Mesendoderm (in vitro differentiated cells): ENCODE data around the gene PREX1.

Experiments used
- DNase-seq: peaks from one replicate; pipeline ENCODE4 v3.0.0; 2013
- H2AK5ac ChIP-seq: 2 replicates; pipeline ENCODE4 v1.6.1; 2013; ENCODE audit warnings: low read length, inconsistent platforms
- H2BK120ac ChIP-seq: 2 replicates; pipeline ENCODE4 v1.6.1; 2013; ENCODE audit warnings: low read depth, mild to moderate bottlenecking, low read length, moderate library complexity, mixed read lengths
- H2BK15ac ChIP-seq: replicated peaks from 2 replicates; pipeline ENCODE4 v1.6.1; 2013; ENCODE audit warnings: low read depth, mild to moderate bottlenecking, moderate library complexity
- H2BK5ac ChIP-seq: 2 replicates; pipeline ENCODE4 v1.6.1; 2013; ENCODE audit warnings: low read length, inconsistent platforms
- H3K18ac ChIP-seq: 2 replicates; pipeline ENCODE4 v1.6.1; 2013; ENCODE audit warnings: mild to moderate bottlenecking, low read length, mixed read lengths
- H3K23ac ChIP-seq: one replicate; pipeline ENCODE4 v1.6.1; 2013; ENCODE audit warnings: low read length
- H3K27ac ChIP-seq: 2 replicates; pipeline ENCODE4 v1.5.1; 2013; ENCODE audit warnings: low read depth, mild to moderate bottlenecking, inconsistent platforms, low read length, moderate library complexity
- H3K27me3 ChIP-seq: 2 replicates; pipeline ENCODE4 v1.6.1; 2013; ENCODE audit warnings: low read length, control low read depth, mild to moderate bottlenecking, inconsistent platforms; ENCODE audit not compliant: insufficient read depth, poor library complexity
- H3K36me3 ChIP-seq: 2 replicates; pipeline ENCODE4 v1.6.1; 2013; ENCODE audit warnings: low read length, inconsistent platforms; ENCODE audit not compliant: control insufficient read depth, insufficient read depth
- H3K4ac ChIP-seq: one replicate; pipeline ENCODE4 v1.6.1; 2013; ENCODE audit warnings: low read depth, mild to moderate bottlenecking, low read length, moderate library complexity
- H3K4me1 ChIP-seq: 2 replicates; pipeline ENCODE4 v1.6.1; 2013; ENCODE audit warnings: low read depth, low read length, inconsistent platforms; ENCODE audit not compliant: control insufficient read depth
- H3K4me2 ChIP-seq: 2 replicates; pipeline ENCODE4 v1.6.1; 2013; ENCODE audit warnings: low read length
- H3K4me3 ChIP-seq: 2 replicates; pipeline ENCODE4 v1.5.1; 2013; ENCODE audit warnings: mild to moderate bottlenecking, low read length
- H3K56ac ChIP-seq: one replicate; pipeline ENCODE4 v1.6.1; 2013; ENCODE audit warnings: low read length
- H3K79me1 ChIP-seq: 2 replicates; pipeline ENCODE4 v1.6.1; 2013; ENCODE audit warnings: low read length, inconsistent platforms
- H3K79me2 ChIP-seq: 2 replicates; pipeline ENCODE4 v1.6.1; 2013; ENCODE audit warnings: mild to moderate bottlenecking, low read length; ENCODE audit not compliant: control insufficient read depth, insufficient read depth
- H3K9ac ChIP-seq: 2 replicates; pipeline ENCODE4 v1.6.1; 2013; ENCODE audit warnings: low read length, inconsistent platforms
- H4K5ac ChIP-seq: one replicate; pipeline ENCODE4 v1.6.1; 2013; ENCODE audit warnings: low read length
- H4K8ac ChIP-seq: one replicate; pipeline ENCODE4 v1.6.1; 2013; ENCODE audit warnings: low read depth, mild to moderate bottlenecking, control low read depth, low read length, moderate library complexity
- WGBS: extraction: QIAGEN DNeasy Blood & Tissue Kit; methylation state at CpG from one replicate; pipeline ENCODE4 v1.1.7; 2013; ENCODE audit warnings: low lambda C conversion rate, missing lambda C conversion rate; ENCODE audit not compliant: insufficient coverage; ENCODE audit errors: extremely low coverage; 5-methylcytosine and 5-hydroxymethylcytosine counted together

PREX1 gene

GRCh38 chr20:48858075-48858790, 30.4 kb upstream of the PREX1 start:
- H4K8ac ChIP-seq = no peak overlapping the region
- H3K4me3 ChIP-seq = no peak overlapping the region
- H3K4me2 ChIP-seq = no peak overlapping the region
- peak overlapping the region; percentile 30 for H2BK5ac ChIP-seq
- no peaks in the 10 kb centered on the region for H3K79me2 ChIP-seq
- no peaks in the 10 kb centered on the region for H3K36me3 ChIP-seq
- peak overlapping the region; percentile 90 for H3K27ac ChIP-seq
- H3K23ac ChIP-seq = no peak overlapping the region
- H3K56ac ChIP-seq = peak overlapping the region; percentile 76
- H4K5ac ChIP-seq = no peak overlapping the region
- peak; percentile 94 for DNase-seq
- peaks cover 14% of the 10 kb centered on the region for H3K4me1 ChIP-seq
- no peaks in the 10 kb centered on the region for H3K27me3 ChIP-seq
- no CpG with 5 or more reads among the region's 6 CpGs for WGBS
- H3K9ac ChIP-seq = peak overlapping the region; percentile 38
- H2AK5ac ChIP-seq = no peak overlapping the region
- peak overlapping the region; percentile 64 for H3K18ac ChIP-seq
- H3K4ac ChIP-seq = peak overlapping the region; percentile 86
- no peaks in the 10 kb centered on the region for H3K79me1 ChIP-seq
- peak overlapping the region; percentile 5 for H2BK120ac ChIP-seq
- H2BK15ac ChIP-seq = no peak overlapping the region

GRCh38 chr20:48856130-48856529, 28.3 kb upstream of the PREX1 start:
- Histone ChIP-seq H3K4me1 (peaks cover 14% of the 10 kb centered on the region), H3K4me2 (no peak overlapping the region), H4K8ac (no peak overlapping the region), H3K23ac (no peak overlapping the region), H3K4ac (no peak overlapping the region), H3K18ac (no peak overlapping the region), H3K79me2 (no peaks in the 10 kb centered on the region), H2AK5ac (no peak overlapping the region), H2BK5ac (no peak overlapping the region), H3K79me1 (no peaks in the 10 kb centered on the region), H3K27me3 (no peaks in the 10 kb centered on the region), H3K27ac (no peak overlapping the region), H2BK120ac (no peak overlapping the region), H4K5ac (no peak overlapping the region), H3K9ac (no peak overlapping the region), H3K36me3 (no peaks in the 10 kb centered on the region), H3K56ac (peak overlapping the region; percentile 45), H3K4me3 (no peak overlapping the region), H2BK15ac (no peak overlapping the region)
- no CpG with 5 or more reads among the region's 5 CpGs for WGBS
- DNase-seq = no peak

GRCh38 chr20:48855046-48855445, 27.2 kb upstream of the PREX1 start:
- H2BK5ac ChIP-seq = no peak overlapping the region
- no peak overlapping the region for H2BK15ac ChIP-seq
- H3K4me2 ChIP-seq = no peak overlapping the region
- DNase-seq = no peak
- peaks cover 14% of the 10 kb centered on the region for H3K4me1 ChIP-seq
- H3K23ac ChIP-seq = no peak overlapping the region
- H3K79me1 ChIP-seq = no peaks in the 10 kb centered on the region
- H3K9ac ChIP-seq = no peak overlapping the region
- no peak overlapping the region for H3K4me3 ChIP-seq
- H3K79me2 ChIP-seq = no peaks in the 10 kb centered on the region
- H3K4ac ChIP-seq = no peak overlapping the region
- peak overlapping the region; percentile 59 for H4K5ac ChIP-seq
- H4K8ac ChIP-seq = no peak overlapping the region
- no peak overlapping the region for H2BK120ac ChIP-seq
- H3K18ac ChIP-seq = no peak overlapping the region
- no peaks in the 10 kb centered on the region for H3K36me3 ChIP-seq
- H3K27me3 ChIP-seq = no peaks in the 10 kb centered on the region
- WGBS = no CpG with 5 or more reads among the region's 4 CpGs
- H3K56ac ChIP-seq = peak overlapping the region; percentile 51
- H2AK5ac ChIP-seq = no peak overlapping the region
- H3K27ac ChIP-seq = no peak overlapping the region

- DNase-seq = no peak
- Histone ChIP-seq H3K23ac (no peak overlapping the region), H2AK5ac (no peak overlapping the region), H3K56ac (no peak overlapping the region), H3K27ac (no peak overlapping the region), H3K79me2 (no peaks in the 10 kb centered on the region), H3K27me3 (no peaks in the 10 kb centered on the region), H2BK5ac (no peak overlapping the region), H2BK120ac (no peak overlapping the region), H4K8ac (no peak overlapping the region), H4K5ac (no peak overlapping the region), H3K18ac (no peak overlapping the region), H3K4me3 (no peak overlapping the region), H3K4ac (no peak overlapping the region), H3K9ac (no peak overlapping the region), H2BK15ac (no peak overlapping the region), H3K79me1 (no peaks in the 10 kb centered on the region), H3K36me3 (no peaks in the 10 kb centered on the region), H3K4me1 (peaks cover 11% of the 10 kb centered on the region), H3K4me2 (no peak overlapping the region)
Observed at GRCh38 chr20:48852609-48853008, 24.8 kb upstream of the PREX1 start.

- H4K5ac ChIP-seq = no peak overlapping the region
- H3K27ac ChIP-seq = no peak overlapping the region
- no peak overlapping the region for H3K4me2 ChIP-seq
- H4K8ac ChIP-seq = no peak overlapping the region
- no peaks in the 10 kb centered on the region for H3K79me1 ChIP-seq
- no peaks in the 10 kb centered on the region for H3K36me3 ChIP-seq
- H3K56ac ChIP-seq = no peak overlapping the region
- H3K4ac ChIP-seq = no peak overlapping the region
- no peak overlapping the region for H2BK5ac ChIP-seq
- H2AK5ac ChIP-seq = no peak overlapping the region
- no peak overlapping the region for H3K18ac ChIP-seq
- H2BK15ac ChIP-seq = no peak overlapping the region
- no peak overlapping the region for H3K9ac ChIP-seq
- no peak overlapping the region for H3K23ac ChIP-seq
- peaks cover 14% of the 10 kb centered on the region for H3K4me1 ChIP-seq
- no peaks in the 10 kb centered on the region for H3K79me2 ChIP-seq
- no CpG with 5 or more reads among the region's 6 CpGs for WGBS
- no peak overlapping the region for H2BK120ac ChIP-seq
- no peak for DNase-seq
- H3K27me3 ChIP-seq = no peaks in the 10 kb centered on the region
- H3K4me3 ChIP-seq = no peak overlapping the region
Observed at GRCh38 chr20:48851579-48851978, 23.8 kb upstream of the PREX1 start.

- WGBS = no CpG with 5 or more reads among the region's 6 CpGs
- Histone ChIP-seq H3K56ac (no peak overlapping the region), H3K4me1 (peaks cover 15% of the 10 kb centered on the region), H2BK5ac (no peak overlapping the region), H3K4me3 (no peak overlapping the region), H2BK15ac (peak overlapping the region; percentile 29), H3K4me2 (no peak overlapping the region), H3K79me1 (no peaks in the 10 kb centered on the region), H3K4ac (no peak overlapping the region), H2AK5ac (no peak overlapping the region), H3K36me3 (no peaks in the 10 kb centered on the region), H3K23ac (no peak overlapping the region), H3K27me3 (no peaks in the 10 kb centered on the region), H3K9ac (no peak overlapping the region), H3K18ac (no peak overlapping the region), H3K79me2 (no peaks in the 10 kb centered on the region), H2BK120ac (no peak overlapping the region), H4K5ac (no peak overlapping the region), H4K8ac (no peak overlapping the region), H3K27ac (no peak overlapping the region)
- DNase-seq = no peak
Observed at GRCh38 chr20:48850977-48851299, 23.1 kb upstream of the PREX1 start.
